ENCODE data around the gene DCC. TPM values are rescaled to one million over a fixed set of nuclear protein-coding genes. Genes with fewer than 3 reads are reported as not detected.

DCC gene
- total and polyA plus RNA-seq, 3 donors from 2014 or later: 7.9 to 42.1 (median 24.5) TPM

DNA sequence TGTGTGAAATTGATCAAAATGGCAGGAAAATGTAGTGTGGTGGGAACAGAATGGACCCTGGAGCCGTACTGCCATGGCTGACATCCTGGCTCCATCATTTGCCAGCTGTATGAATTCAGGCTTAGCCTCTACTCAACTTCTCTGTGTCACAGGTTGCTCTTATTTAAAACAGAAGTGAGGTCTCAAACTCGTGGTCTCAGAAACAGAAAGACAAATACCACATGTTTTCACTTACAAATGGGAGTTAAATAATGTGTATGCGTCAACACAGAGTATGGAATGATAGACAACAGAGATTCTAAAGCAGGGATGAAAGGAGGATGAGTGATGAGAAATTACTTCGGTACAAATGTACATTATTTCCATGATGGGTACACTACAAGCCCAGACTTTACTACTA, 227.4 kb downstream of the DCC start:
- WGBS, 2 donors: 66 to 71% methylated on average over 4 of the region's 4 CpGs
- no peak for DNase-seq
- intact Hi-C loops (cut with DNase I; ENCODE audit: low total_unique reads): no loop called here

GRCh38 chr18:52569492-52569891, 229.5 kb downstream of the DCC start:
- intact Hi-C loops (cut with DNase I; ENCODE audit: low total_unique reads): no loop called here
- no peak for DNase-seq
- Histone ChIP-seq H3K4me3 (no peak overlapping the region), H3K27me3 (no peaks in the 10 kb centered on the region), H3K36me3 (ENCODE audit: low read depth, missing control alignments) (no peaks in the 10 kb centered on the region), H3K9me3 (no peaks in the 10 kb centered on the region), H3K4me1 (no peaks in the 10 kb centered on the region), H3K27ac (no peak overlapping the region)
- TF ChIP-seq CTCF (IDR thresholded peaks at IDR 0.05): no peak
- TF ChIP-seq POLR2A (IDR thresholded peaks at IDR 0.05): no peak
- WGBS, 2 donors: 77 to 78% methylated on average over 1 of the region's 1 CpG

More for the DNA sequence above, 227.4 kb downstream of the DCC start:
- no peak for TF ChIP-seq POLR2A (IDR thresholded peaks at IDR 0.05)
- no peak for TF ChIP-seq CTCF (IDR thresholded peaks at IDR 0.05)
- Histone ChIP-seq H3K9me3 (no peaks in the 10 kb centered on the region), H3K4me3 (no peak overlapping the region), H3K4me1 (no peaks in the 10 kb centered on the region), H3K36me3 (ENCODE audit: low read depth, missing control alignments) (no peaks in the 10 kb centered on the region), H3K27ac (no peak overlapping the region), H3K27me3 (no peaks in the 10 kb centered on the region)

GRCh38 chr18:52570975-52571374, 231.0 kb downstream of the DCC start:
- H3K4me3 ChIP-seq: no peak overlapping the region
- no peaks in the 10 kb centered on the region for H3K36me3 ChIP-seq (ENCODE audit: low read depth, missing control alignments)
- H3K4me1 ChIP-seq: no peaks in the 10 kb centered on the region
- no peak overlapping the region for H3K27ac ChIP-seq
- no peak for TF ChIP-seq POLR2A (IDR thresholded peaks at IDR 0.05)
- 79 to 80% methylated on average over 2 of the region's 2 CpGs for WGBS, 2 donors
- intact Hi-C loops (cut with DNase I; ENCODE audit: low total_unique reads): no loop called here
- DNase-seq: no peak
- H3K9me3 ChIP-seq: no peaks in the 10 kb centered on the region
- no peaks in the 10 kb centered on the region for H3K27me3 ChIP-seq

DNA sequence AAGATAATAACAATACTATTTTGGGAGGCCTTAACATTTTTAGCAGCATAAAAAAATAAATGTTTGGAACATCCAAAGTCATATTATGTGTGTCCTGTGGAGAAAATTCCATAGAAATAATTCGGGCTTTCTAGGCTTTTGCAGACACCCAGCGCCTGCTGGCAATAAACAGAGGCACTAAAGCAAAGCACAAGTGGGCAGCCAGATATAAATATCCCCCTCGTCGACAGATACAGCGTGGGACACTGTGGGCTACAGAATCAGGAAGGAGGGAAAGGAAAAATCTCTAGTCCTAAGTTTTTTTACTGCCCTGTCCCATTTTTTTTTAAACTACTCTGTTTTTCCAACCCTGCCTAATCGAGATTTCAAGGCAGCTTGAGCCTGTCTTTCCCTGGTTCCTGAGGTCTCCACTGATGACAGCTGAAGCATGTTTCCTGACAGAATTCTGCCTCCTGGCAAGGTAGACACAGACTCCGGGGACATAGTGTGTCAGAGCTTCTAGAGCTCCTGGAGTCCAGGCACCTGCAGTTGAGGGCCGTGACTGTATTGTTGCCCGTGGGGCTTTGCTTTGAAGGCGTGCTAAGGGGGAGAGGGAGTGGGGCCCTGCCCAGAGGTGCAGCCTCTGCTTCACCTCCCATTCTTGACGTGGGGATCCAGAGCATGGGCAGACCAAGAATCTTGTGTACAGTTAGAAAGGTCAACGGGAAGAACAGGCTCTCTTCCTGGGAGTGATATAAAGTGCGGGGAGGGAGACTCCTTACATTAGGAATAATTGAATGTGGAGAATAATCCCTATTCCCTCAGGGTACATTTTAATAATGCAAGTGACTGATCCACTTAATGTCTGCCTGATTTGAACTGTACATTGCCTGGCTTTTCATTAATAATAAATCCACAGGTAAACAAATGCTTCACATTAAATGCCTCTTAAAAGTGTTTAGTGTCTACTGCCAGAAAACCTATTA, 232.3 kb downstream of the DCC start:
- Histone ChIP-seq H3K27ac (no peak overlapping the region), H3K36me3 (ENCODE audit: low read depth, missing control alignments) (no peaks in the 10 kb centered on the region), H3K27me3 (no peaks in the 10 kb centered on the region), H3K4me3 (no peak overlapping the region), H3K4me1 (no peaks in the 10 kb centered on the region), H3K9me3 (no peaks in the 10 kb centered on the region)
- WGBS, 2 donors: 51 to 52% methylated on average over 11 to 13 of the region's 13 CpGs
- intact Hi-C loops (cut with DNase I; ENCODE audit: low total_unique reads): no loop called here
- no peak for TF ChIP-seq POLR2A (IDR thresholded peaks at IDR 0.05)
- TF ChIP-seq CTCF (IDR thresholded peaks at IDR 0.05): no peak
- no peak for DNase-seq

DNA sequence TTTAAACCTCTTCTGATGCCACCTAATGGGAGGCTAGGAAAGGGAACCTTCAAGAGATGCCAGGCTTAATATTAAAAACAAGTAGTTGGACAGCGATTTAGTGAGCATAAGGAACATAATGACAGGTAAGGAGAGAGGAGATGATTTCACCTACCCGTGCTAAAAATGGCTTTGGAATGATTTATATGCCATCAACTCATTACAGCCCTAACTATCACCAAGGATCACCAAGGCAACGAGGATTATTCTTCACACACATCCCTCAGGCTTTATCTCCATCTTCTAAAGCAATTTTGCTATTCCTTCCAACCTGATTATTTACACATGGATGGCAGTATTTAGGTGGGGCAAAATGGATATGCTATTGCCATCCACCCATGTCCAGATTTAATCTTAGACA, 237.8 kb downstream of the DCC start:
- Histone ChIP-seq H3K9me3 (no peaks in the 10 kb centered on the region), H3K27ac (no peak overlapping the region), H3K27me3 (no peaks in the 10 kb centered on the region), H3K4me1 (no peaks in the 10 kb centered on the region), H3K36me3 (ENCODE audit: low read depth, missing control alignments) (no peaks in the 10 kb centered on the region), H3K4me3 (no peak overlapping the region)
- TF ChIP-seq CTCF (IDR thresholded peaks at IDR 0.05): no peak
- no peak for TF ChIP-seq POLR2A (IDR thresholded peaks at IDR 0.05)
- DNase-seq: no peak
- WGBS, 2 donors: 44 to 52% methylated on average over 3 of the region's 3 CpGs
- intact Hi-C loops (cut with DNase I; ENCODE audit: low total_unique reads): no loop called here

Measured in testis (tissue), 3 donors.